Loucy (cell line): Measurements from ENCODE around the gene SH2D3C.
A peak's percentile ranks its signal among the peaks of the same experiment; 100 is the strongest.

Experiments
- H2AFZ ChIP-seq: fragments of 200-600 bp; sonication (generic); 2 replicates; pipeline ENCODE4 v1.6.0; 2016; ENCODE audit warnings: antibody characterized with exemption, mild to moderate bottlenecking, low read length, moderate library complexity
- H3F3A ChIP-seq: fragments of 200-600 bp; 2 replicates; pipeline ENCODE4 v1.6.0; 2016; ENCODE audit warnings: antibody characterized with exemption, low read depth, mild to moderate bottlenecking
- H3K27me3 ChIP-seq: fragments of 200-600 bp; sonication (generic); 2 replicates; pipeline ENCODE4 v1.6.1; 2014; ENCODE audit warnings: low read length, mild to moderate bottlenecking; ENCODE audit not compliant: insufficient read depth, poor library complexity, severe bottlenecking
- H3K36me3 ChIP-seq: fragments of 200-600 bp; sonication (generic); 2 replicates; pipeline ENCODE4 v1.6.1; 2016; ENCODE audit warnings: low read length; ENCODE audit not compliant: insufficient read depth
- H3K4me1 ChIP-seq: fragments of 200-600 bp; sonication (generic); 2 replicates; pipeline ENCODE4 v1.5.1; 2014; ENCODE audit warnings: low read length, mild to moderate bottlenecking; ENCODE audit not compliant: insufficient read depth, poor library complexity, severe bottlenecking
- H3K4me2 ChIP-seq: fragments of 200-600 bp; sonication (generic); 2 replicates; pipeline ENCODE4 v1.6.0; 2014; ENCODE audit warnings: antibody characterized with exemption, low read length, low read depth, mild to moderate bottlenecking; ENCODE audit not compliant: poor library complexity, severe bottlenecking
- H3K4me3 ChIP-seq: fragments of 200-600 bp; sonication (generic); 2 replicates; pipeline ENCODE4 v1.5.1; 2014; ENCODE audit warnings: low read length, mild to moderate bottlenecking, mixed read lengths; ENCODE audit not compliant: poor library complexity, severe bottlenecking
- H3K79me2 ChIP-seq: fragments of 200-600 bp; sonication (generic); 2 replicates; pipeline ENCODE4 v1.6.1; 2014; ENCODE audit warnings: low read length; ENCODE audit not compliant: insufficient read depth
- H3K9ac ChIP-seq: fragments of 200-600 bp; sonication (generic); 2 replicates; pipeline ENCODE4 v1.6.0; 2014; ENCODE audit warnings: mild to moderate bottlenecking, low read depth, low read length, moderate library complexity; ENCODE audit not compliant: poor library complexity, severe bottlenecking
- H3K9me2 ChIP-seq: fragments of 200-600 bp; sonication (generic); replicated peaks from 2 replicates; pipeline ENCODE4 v1.6.1; 2016; ENCODE audit warnings: low read depth, low read length, mixed read lengths
- H3K9me3 ChIP-seq: fragments of 200-600 bp; sonication (generic); 2 replicates; pipeline ENCODE4 v1.6.1; 2014; ENCODE audit warnings: mild to moderate bottlenecking, antibody characterized with exemption, low read length, low read depth; ENCODE audit not compliant: insufficient read depth
- H4K20me1 ChIP-seq: fragments of 200-600 bp; sonication (generic); 2 replicates; pipeline ENCODE4 v1.6.0; 2014; ENCODE audit warnings: antibody characterized with exemption, low read length, mild to moderate bottlenecking; ENCODE audit not compliant: insufficient read depth, poor library complexity, severe bottlenecking
- CTCF ChIP-seq: fragments of 200-600 bp; sonication (generic); conservative IDR thresholded peaks from 2 replicates; pipeline ENCODE4 v1.5.1; 2014; ENCODE audit warnings: mild to moderate bottlenecking, antibody characterized with exemption, low read length
- EZH2phosphoT487 ChIP-seq: fragments of 200-600 bp; IDR thresholded peaks from 2 replicates; pipeline ENCODE4 v1.6.1; 2018; ENCODE audit warnings: antibody characterized with exemption, mild to moderate bottlenecking, moderate library complexity, borderline replicate concordance

The SH2D3C gene

GRCh38 chr9:127712371-127712770, 66.1 kb downstream of the SH2D3C start:
- Histone ChIP-seq H3K36me3 (no peaks in the 10 kb centered on the region), H4K20me1 (no peaks in the 10 kb centered on the region), H3F3A (no peaks in the 10 kb centered on the region), H3K9me3 (no peaks in the 10 kb centered on the region), H3K27me3 (no peaks in the 10 kb centered on the region), H3K9ac (no peak overlapping the region), H3K4me1 (peaks cover 29% of the 10 kb centered on the region), H3K4me2 (peak overlapping the region; percentile 62), H2AFZ (no peak overlapping the region), H3K9me2 (no peaks in the 10 kb centered on the region), H3K4me3 (no peak overlapping the region), H3K79me2 (no peaks in the 10 kb centered on the region)
- no peak for TF ChIP-seq CTCF
- no peak for TF ChIP-seq EZH2phosphoT487

- H3K9me3 ChIP-seq: no peaks in the 10 kb centered on the region
- H4K20me1 ChIP-seq: no peaks in the 10 kb centered on the region
- H3K4me3 ChIP-seq: no peak overlapping the region
- H2AFZ ChIP-seq: no peak overlapping the region
- no peaks in the 10 kb centered on the region for H3K79me2 ChIP-seq
- no peaks in the 10 kb centered on the region for H3K27me3 ChIP-seq
- no peak overlapping the region for H3K9ac ChIP-seq
- no peaks in the 10 kb centered on the region for H3K36me3 ChIP-seq
- peak overlapping the region; percentile 62 for H3K4me2 ChIP-seq
- peaks cover 30% of the 10 kb centered on the region for H3K4me1 ChIP-seq
- TF ChIP-seq CTCF (no peak), EZH2phosphoT487 (no peak)
- no peaks in the 10 kb centered on the region for H3F3A ChIP-seq
- no peaks in the 10 kb centered on the region for H3K9me2 ChIP-seq
These were observed 66.6 kb downstream of the SH2D3C start for GRCh38 chr9:127711831-127712274.

- Histone ChIP-seq H3K27me3 (no peaks in the 10 kb centered on the region), H3F3A (no peaks in the 10 kb centered on the region), H2AFZ (no peak overlapping the region), H3K9ac (no peak overlapping the region), H3K9me3 (no peaks in the 10 kb centered on the region), H3K4me2 (peak overlapping the region; percentile 62), H3K4me3 (no peak overlapping the region), H3K4me1 (peaks cover 30% of the 10 kb centered on the region), H4K20me1 (no peaks in the 10 kb centered on the region), H3K36me3 (no peaks in the 10 kb centered on the region), H3K9me2 (no peaks in the 10 kb centered on the region), H3K79me2 (no peaks in the 10 kb centered on the region)
- TF ChIP-seq EZH2phosphoT487: no peak
- TF ChIP-seq CTCF: no peak
These were observed 67.2 kb downstream of the SH2D3C start for GRCh38 chr9:127711226-127711701.
